ENCODE measurements around the gene CDH13.

CDH13 gene

DNA sequence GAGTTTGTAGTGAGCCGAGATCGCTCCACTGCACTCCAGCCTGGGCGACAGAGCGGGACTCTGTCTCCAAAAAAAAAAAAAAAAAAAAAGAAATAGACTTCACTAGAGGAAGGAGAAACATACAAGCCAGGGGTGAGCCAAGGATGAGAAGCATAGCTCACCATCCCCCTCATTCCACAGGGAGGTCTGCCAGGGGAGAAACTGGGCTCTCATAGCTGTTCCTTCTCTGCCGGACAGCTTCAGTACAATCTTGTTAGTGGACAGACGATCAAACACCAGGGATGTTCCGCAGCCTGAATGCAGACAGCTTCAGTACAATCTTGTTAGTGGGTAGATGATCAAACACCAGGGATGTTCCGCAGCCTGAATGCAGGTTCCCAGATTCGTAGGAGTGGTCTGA is 509.6 kb downstream of the CDH13 start:
- TF ChIP-seq, protein P1, sequence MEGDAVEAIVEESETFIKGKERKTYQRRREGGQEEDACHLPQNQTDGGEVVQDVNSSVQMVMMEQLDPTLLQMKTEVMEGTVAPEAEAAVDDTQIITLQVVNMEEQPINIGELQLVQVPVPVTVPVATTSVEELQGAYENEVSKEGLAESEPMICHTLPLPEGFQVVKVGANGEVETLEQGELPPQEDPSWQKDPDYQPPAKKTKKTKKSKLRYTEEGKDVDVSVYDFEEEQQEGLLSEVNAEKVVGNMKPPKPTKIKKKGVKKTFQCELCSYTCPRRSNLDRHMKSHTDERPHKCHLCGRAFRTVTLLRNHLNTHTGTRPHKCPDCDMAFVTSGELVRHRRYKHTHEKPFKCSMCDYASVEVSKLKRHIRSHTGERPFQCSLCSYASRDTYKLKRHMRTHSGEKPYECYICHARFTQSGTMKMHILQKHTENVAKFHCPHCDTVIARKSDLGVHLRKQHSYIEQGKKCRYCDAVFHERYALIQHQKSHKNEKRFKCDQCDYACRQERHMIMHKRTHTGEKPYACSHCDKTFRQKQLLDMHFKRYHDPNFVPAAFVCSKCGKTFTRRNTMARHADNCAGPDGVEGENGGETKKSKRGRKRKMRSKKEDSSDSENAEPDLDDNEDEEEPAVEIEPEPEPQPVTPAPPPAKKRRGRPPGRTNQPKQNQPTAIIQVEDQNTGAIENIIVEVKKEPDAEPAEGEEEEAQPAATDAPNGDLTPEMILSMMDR (conservative IDR thresholded peaks at IDR 0.05) = no peak
- no peak for TF ChIP-seq ZFX (IDR thresholded peaks at IDR 0.05)
- no peak overlapping the region for H3K27ac ChIP-seq

DNA sequence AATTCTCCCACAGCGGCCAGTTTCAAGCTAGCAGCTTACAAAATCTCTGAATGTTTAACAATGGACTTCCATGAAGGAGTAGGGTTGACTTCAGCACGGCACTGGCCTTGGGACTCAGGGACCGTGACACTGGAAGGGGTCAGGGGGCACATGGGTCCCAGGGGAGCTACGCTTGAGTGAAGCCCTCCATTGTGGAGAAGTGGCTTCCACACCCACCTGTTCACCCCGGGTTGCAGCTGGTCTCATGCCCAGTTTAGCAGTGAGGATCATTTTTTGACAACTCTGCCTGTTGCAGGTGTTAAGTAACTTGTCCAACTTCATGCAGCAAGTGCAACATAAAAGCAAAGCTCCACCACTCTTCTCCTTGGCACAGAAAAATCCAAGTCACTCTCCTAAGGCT is 510.2 kb downstream of the CDH13 start:
- no peak for TF ChIP-seq ZFX (IDR thresholded peaks at IDR 0.05)
- TF ChIP-seq, protein P1 (conservative IDR thresholded peaks at IDR 0.05) = no peak
- no peak overlapping the region for H3K27ac ChIP-seq

DNA sequence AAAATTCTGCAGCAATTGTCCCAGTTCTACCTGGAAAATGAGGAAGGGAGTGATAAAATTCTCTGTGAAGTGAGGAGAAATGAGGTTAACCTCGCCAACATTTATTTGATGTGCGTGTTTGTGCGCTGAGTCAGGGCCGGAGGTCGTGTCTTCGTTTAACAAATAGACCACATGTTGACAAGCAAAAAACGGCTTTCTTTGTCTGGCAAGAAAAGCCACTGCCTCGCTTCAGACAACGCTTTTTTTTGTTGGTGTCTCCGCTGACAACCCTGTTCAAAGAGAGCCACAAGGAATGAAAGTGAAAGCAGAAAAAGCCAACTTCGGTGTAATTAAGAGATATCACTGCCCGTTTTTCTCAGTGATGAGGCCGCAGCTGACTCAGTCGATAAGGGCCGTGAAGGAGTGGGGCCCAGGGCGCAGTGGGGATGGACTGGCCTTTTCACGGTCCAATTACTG is 510.6 kb downstream of the CDH13 start:
- no peak overlapping the region for H3K27ac ChIP-seq
- no peak for TF ChIP-seq ZFX (IDR thresholded peaks at IDR 0.05)
- TF ChIP-seq, protein P1 (conservative IDR thresholded peaks at IDR 0.05) = no peak

DNA sequence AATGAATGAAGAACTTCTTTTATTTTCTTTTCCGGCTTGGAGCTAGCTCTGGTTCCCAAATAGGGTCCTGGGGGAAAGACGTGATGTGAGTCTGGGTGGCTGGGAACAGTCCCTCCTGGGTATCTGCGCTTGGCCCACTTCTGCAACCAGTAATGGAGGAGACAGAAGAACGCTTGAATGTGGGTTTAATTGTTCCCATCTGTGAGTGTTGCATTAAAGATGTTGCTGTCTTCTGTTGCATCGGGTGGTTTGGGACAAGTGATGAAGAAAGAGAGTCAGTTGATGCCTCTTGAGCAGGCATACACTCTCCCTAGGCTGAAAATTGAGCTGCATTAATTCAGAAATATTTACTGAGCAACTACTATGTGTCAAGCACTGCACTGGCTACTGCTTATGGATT is 511.1 kb downstream of the CDH13 start:
- H3K27ac ChIP-seq = no peak overlapping the region
- no peak for TF ChIP-seq ZFX (IDR thresholded peaks at IDR 0.05)
- TF ChIP-seq, protein P1 (conservative IDR thresholded peaks at IDR 0.05) = no peak

DNA sequence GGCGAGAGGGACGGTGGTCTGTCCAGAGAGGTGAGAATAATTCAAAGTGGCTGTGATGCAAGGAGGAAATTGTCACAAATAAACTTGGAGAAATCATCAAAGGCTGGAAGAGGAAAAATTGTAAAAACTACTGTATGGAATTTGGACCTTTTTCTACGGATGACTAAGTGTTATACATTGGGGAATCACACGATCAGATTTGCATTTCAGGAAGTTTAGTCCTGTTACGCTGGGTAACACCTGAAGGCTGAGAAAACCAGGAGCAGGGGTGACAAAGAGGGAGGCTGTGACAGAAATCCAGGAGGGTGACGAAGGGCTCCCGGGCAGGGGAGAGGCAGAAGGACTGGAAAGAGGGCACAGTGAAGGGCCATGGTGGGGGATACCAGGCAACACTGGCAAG is 511.7 kb downstream of the CDH13 start:
- H3K27ac ChIP-seq = no peak overlapping the region
- TF ChIP-seq, protein P1 (conservative IDR thresholded peaks at IDR 0.05) = no peak
- TF ChIP-seq ZFX (IDR thresholded peaks at IDR 0.05) = no peak

DNA sequence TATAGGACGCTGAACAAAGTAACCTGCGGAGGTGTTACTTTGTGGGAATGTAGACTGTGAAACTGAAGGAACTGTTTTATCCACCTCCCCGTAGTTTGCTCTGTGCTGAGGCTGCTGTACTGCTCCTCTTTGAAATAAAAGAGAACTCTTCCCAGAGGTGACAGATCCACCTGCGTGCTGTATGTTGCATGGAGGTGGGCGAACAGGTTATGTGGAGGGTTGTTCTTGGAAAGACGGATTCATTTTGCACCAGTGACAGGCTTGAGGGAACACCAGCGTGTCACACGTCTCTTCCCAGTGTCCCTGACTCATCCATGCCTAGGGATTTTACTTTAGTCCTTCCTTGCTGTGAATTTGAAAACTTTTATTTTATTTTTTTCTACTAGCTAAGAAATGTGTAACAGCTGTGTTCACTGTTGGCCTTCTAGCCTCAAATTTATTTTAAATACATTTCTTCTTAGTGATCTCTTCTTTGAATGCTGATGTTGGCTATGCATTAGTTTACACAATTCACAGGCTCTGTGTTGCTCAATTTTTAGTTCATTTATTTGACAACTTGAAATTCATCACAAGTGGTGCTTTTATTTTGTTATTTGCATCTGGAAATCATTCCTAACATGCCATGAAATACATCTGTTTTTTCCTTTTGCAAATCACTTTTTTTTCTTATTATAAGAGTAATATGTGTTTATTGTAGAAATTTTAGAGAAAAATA is 512.4 kb downstream of the CDH13 start:
- TF ChIP-seq ZFX (IDR thresholded peaks at IDR 0.05) = no peak
- TF ChIP-seq, protein P1 (conservative IDR thresholded peaks at IDR 0.05) = no peak
- no peak overlapping the region for H3K27ac ChIP-seq

DNA sequence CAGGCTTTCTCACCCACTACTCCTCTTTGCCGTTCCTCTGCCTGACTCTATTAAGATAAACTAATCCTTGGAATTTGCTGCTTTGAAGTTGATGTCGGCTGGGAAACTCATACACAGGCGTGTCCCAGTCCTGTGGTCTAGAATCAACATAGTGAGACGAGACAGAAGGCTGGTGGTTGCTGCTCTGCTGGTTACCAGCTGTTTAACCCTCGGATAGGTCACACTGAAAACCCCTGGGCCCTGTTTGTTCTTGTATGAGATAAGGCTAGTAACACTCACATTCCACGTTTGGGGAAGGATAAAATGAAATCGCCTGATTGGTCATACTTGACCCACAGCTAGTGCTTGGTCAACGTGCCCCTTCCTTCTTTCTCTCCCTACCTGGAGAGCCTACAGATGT is 517.0 kb downstream of the CDH13 start:
- H3K27ac ChIP-seq = no peak overlapping the region
- TF ChIP-seq ZFX (IDR thresholded peaks at IDR 0.05) = no peak
- TF ChIP-seq, protein P1 (conservative IDR thresholded peaks at IDR 0.05) = no peak
